Kidney epithelial cell (primary cell): Measurements from ENCODE around the gene UBE2M. TPM values are rescaled to one million over a fixed set of nuclear protein-coding genes. Genes with fewer than 3 reads are reported as not detected.

ENCODE experiments used
- DNase-seq: peaks from one replicate; pipeline ENCODE4 v3.0.0-alpha.2; 2010; ENCODE audit warnings: low read depth
- H3K27me3 ChIP-seq: 2 replicates; pipeline ENCODE4 v1.6.0; 2011; ENCODE audit warnings: low read length; ENCODE audit not compliant: control insufficient read depth, insufficient read depth
- H3K36me3 ChIP-seq: 2 replicates; pipeline ENCODE4 v1.5.1; 2011; ENCODE audit warnings: low read length; ENCODE audit not compliant: control insufficient read depth, insufficient read depth
- H3K4me3 ChIP-seq: 2 replicates; pipeline ENCODE4 v1.5.1; 2011; ENCODE audit warnings: low read depth, mild to moderate bottlenecking, control low read depth, low read length
- total RNA-seq: library from RNA; depleted of rRNA; stranded (reverse); fragments of >200 nt; gene quantifications from 2 replicates; pipeline ENCODE4 v1.2.3, GENCODE V29; 2015
- TF ChIP-seq, protein P1 (sequence below): IDR thresholded peaks from 2 replicates; pipeline ENCODE4 v1.5.1; 2011; ENCODE audit warnings: mild to moderate bottlenecking, moderate library complexity, low read length, control low read depth, inconsistent platforms; ENCODE audit not compliant: insufficient read depth, poor library complexity, severe bottlenecking

The UBE2M gene
- total RNA-seq, 1 donor from 2014 or later, result 50.3 TPM

DNA sequence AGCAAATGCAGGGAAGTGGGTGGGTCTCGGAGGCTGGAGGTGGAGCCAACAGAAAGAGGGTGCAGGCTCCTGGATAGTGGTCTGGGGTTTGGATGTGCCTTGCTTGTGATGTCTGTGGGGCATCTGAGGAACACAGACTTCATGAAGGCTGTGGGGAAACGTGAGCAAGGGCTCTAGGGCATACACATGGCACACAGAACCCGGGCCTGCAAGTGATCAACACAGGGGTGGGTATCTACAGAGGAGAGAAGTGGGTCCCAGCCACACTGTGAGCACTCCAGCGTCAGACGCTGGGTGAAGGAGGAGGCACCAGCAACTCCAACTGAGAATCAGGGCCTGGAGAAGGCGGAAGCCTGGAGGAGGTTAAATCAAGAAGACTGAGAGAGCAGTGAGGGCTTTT is 5.4 kb upstream of the UBE2M start:
- Histone ChIP-seq H3K4me3 (no peak overlapping the region), H3K27me3 (no peaks in the 10 kb centered on the region), H3K36me3 (no peaks in the 10 kb centered on the region)
- TF ChIP-seq, protein P1, sequence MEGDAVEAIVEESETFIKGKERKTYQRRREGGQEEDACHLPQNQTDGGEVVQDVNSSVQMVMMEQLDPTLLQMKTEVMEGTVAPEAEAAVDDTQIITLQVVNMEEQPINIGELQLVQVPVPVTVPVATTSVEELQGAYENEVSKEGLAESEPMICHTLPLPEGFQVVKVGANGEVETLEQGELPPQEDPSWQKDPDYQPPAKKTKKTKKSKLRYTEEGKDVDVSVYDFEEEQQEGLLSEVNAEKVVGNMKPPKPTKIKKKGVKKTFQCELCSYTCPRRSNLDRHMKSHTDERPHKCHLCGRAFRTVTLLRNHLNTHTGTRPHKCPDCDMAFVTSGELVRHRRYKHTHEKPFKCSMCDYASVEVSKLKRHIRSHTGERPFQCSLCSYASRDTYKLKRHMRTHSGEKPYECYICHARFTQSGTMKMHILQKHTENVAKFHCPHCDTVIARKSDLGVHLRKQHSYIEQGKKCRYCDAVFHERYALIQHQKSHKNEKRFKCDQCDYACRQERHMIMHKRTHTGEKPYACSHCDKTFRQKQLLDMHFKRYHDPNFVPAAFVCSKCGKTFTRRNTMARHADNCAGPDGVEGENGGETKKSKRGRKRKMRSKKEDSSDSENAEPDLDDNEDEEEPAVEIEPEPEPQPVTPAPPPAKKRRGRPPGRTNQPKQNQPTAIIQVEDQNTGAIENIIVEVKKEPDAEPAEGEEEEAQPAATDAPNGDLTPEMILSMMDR, result no peak
- DNase-seq, result no peak

DNA sequence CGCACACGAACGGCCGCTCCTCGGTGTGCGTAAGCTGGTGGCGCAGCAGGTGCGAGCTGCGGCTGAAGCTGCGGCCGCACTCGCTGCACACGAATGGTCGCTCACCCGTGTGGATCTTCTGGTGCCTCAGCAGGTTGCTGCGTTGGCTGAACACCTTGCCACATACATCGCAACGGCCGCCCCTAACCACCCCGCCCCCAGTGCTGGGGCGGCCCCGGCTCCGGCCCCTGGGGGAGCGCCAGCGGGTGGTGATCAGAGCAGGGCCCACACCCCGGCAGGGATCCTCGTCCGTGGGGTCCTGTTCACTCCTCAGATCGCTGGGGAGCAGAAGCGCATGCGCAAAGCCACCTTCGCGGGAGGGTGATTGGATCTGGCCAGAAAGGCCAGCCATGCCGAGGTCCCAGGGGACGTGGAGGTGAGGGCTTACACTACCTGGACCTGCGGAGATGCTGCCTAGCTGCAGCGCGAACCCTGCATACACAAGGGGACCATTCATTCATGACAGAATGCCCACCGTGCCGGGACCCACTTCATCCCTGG is 4.7 kb upstream of the UBE2M start:
- no peak for DNase-seq
- Histone ChIP-seq H3K36me3 (no peaks in the 10 kb centered on the region), H3K4me3 (peak overlapping the region; percentile 24), H3K27me3 (no peaks in the 10 kb centered on the region)
- TF ChIP-seq, protein P1, result no peak

DNA sequence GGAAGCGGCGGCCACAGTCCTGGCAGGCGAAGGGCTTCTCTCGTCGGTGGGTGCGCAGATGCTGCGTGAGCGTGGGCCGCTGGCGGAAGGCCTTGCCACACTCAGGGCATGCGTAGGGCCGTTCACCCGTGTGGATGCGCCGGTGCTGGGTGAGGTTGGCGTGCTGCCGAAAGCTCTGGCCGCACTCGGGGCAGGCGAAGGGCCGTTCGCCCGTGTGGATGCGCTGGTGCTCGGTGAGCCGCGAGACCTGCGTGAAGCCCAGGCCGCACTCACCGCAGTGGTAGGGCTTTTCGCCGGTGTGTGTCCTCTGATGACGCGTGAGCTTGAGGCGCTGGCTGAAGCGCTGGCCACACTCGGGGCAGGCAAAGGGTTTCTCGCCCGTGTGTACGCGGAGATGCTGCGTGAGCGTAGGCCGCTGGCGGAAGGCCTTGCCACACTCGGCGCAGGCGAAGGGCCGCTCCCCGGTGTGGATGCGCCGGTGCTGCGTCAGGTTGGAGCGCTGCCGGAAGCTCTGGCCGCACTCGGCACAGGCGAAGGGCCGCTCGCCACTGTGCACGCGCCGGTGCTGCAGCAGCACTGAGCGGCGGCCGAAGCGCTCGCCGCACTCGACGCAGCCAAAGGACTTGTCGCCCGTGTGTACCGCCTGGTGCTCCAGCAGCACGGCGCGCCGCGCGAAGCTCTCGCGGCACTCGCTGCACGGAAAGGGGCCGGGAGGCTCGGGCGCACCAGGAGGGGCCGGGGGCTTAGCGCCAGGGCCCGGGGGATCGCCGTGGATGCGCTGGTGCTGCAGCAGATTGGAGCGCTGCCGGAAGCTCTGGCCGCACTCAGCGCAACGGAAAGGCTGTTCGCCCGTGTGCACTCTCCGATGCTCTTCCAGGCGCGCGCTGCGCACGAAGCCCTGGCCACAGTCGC is 4.0 kb upstream of the UBE2M start:
- H3K36me3 ChIP-seq, result no peaks in the 10 kb centered on the region
- TF ChIP-seq, protein P1, result no peak
- peak overlapping the region; percentile 24 for H3K4me3 ChIP-seq
- H3K27me3 ChIP-seq, result no peaks in the 10 kb centered on the region
- DNase-seq, result no peak

DNA sequence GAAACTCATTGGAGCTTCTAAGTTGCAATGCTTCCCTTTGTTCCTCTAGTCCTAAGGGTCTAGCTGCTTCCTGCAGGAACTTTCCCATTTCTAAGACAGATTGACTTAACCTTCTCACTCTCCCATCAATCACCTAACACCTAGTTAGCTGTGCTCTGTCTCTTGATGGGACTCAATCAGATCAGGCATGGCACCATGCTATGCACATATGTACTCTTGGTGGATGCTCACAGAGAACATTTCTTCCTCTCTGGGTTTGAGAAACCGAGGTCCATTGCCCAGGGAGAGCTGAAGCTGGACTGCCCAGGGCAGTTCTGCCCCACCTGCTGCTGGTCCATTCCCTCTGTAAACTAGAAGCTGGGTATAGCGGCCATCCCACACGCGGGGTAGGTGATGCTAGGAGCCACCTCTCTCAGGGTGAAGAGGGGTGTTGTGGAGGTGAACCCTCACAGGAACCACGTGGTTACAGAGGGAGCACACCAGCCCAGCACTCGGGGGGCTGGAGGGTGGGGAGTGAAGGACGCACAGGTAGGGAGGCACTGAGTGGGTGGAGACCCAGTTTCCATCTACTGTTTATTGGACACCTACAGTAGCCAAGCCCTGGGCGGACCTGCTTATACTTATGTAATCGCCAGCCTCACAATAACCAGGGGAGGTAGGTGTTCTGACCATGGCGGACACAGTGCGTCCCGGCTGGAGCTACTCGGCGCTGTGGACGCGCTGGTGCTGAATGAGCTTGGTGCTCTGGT is 3.1 kb upstream of the UBE2M start:
- Histone ChIP-seq H3K27me3 (no peaks in the 10 kb centered on the region), H3K36me3 (no peaks in the 10 kb centered on the region), H3K4me3 (peak overlapping the region; percentile 4)
- no peak for DNase-seq
- TF ChIP-seq, protein P1, result no peak

DNA sequence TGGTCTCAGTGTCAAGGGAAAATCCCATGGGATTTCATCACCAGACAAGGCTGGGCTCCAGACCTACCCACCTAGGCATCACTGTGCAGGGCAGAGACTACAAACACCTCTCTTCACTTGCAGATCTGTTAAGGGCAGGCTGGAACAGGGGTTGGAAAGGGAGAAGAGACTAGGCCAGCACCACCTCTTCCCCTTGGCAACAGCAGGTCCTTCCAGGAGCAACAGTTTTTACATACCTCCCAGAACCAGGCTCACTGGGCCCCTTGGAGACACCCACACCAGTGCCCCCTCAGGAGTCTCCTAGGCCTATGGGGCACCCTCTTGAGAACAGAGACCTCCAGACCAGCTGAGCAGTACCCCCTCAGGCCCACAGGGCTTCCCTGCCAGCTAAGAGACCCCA is 2.5 kb upstream of the UBE2M start:
- Histone ChIP-seq H3K27me3 (no peaks in the 10 kb centered on the region), H3K36me3 (peaks cover 1% of the 10 kb centered on the region), H3K4me3 (no peak overlapping the region)
- TF ChIP-seq, protein P1, result no peak
- DNase-seq, result no peak
